GM20000 (cell line): ENCODE results near the gene RHBG.
"Not testable (repeated sequence)": the region's sequence is repeated elsewhere in the genome, so short reads cannot be mapped to it uniquely, and the experiment has no call there.

ENCODE experiments used
- DNase-seq: peaks from one replicate; pipeline ENCODE4 v3.0.0; 2012; ENCODE audit warnings: low spot score
- CTCF ChIP-seq: IDR thresholded peaks from 2 replicates; pipeline ENCODE4 v1.5.1; 2012; ENCODE audit warnings: mild to moderate bottlenecking, control low read depth; ENCODE audit errors: extremely low read depth, missing control alignments

The RHBG gene

GRCh38 chr1:156338180-156338976, 30.6 kb upstream of the RHBG start, which contains the start of the genes CCT3 and TSACC:
TSS of gene CCT3 (minus strand) at chr1:156338292. CDS start at chr1:156338184, 108 bp downstream.
TSS of gene TSACC (plus strand) at chr1:156338526. CDS start at chr1:156339758, 1,232 bp downstream.
- peak; percentile 98 for DNase-seq
- TF ChIP-seq CTCF: no peak

- DNase-seq: no peak
- no peak for TF ChIP-seq CTCF
Measured at GRCh38 chr1:156342166-156342955, 26.6 kb upstream of the RHBG start.

- DNase-seq: no peak
- no peak for TF ChIP-seq CTCF
Measured at GRCh38 chr1:156344409-156344808, 24.6 kb upstream of the RHBG start.

GRCh38 chr1:156346035-156346434, 23.0 kb upstream of the RHBG start:
- DNase-seq: not testable (repeated sequence)

- no peak for TF ChIP-seq CTCF
- DNase-seq: no peak
Measured at GRCh38 chr1:156346636-156347035, 22.4 kb upstream of the RHBG start.

GRCh38 chr1:156347331-156347730, 21.7 kb upstream of the RHBG start:
- no peak for DNase-seq
- no peak for TF ChIP-seq CTCF

GRCh38 chr1:156352481-156352880, 16.5 kb upstream of the RHBG start:
- DNase-seq: not testable (repeated sequence)

- DNase-seq: no peak
- TF ChIP-seq CTCF: no peak
Measured at GRCh38 chr1:156356262-156356874, 12.6 kb upstream of the RHBG start.
